NCI-H2107 (cell line): Measurements from ENCODE around the gene SCGB1A1.
"Not testable (repeated sequence)": the region's sequence is repeated elsewhere in the genome, so short reads cannot be mapped to it uniquely, and the experiment has no call there.

Source experiments
- DNase-seq: peaks from one replicate; lab custom pipeline; 2025; lab: John Stamatoyannopoulos, UW

Gene SCGB1A1

GRCh38 chr11:62418733-62419132, at the start of gene SCGB1A1:
TSS of gene SCGB1A1 (plus strand) at chr11:62419033. CDS start at chr11:62419096, 63 bp downstream.
- no peak for DNase-seq

DNA sequence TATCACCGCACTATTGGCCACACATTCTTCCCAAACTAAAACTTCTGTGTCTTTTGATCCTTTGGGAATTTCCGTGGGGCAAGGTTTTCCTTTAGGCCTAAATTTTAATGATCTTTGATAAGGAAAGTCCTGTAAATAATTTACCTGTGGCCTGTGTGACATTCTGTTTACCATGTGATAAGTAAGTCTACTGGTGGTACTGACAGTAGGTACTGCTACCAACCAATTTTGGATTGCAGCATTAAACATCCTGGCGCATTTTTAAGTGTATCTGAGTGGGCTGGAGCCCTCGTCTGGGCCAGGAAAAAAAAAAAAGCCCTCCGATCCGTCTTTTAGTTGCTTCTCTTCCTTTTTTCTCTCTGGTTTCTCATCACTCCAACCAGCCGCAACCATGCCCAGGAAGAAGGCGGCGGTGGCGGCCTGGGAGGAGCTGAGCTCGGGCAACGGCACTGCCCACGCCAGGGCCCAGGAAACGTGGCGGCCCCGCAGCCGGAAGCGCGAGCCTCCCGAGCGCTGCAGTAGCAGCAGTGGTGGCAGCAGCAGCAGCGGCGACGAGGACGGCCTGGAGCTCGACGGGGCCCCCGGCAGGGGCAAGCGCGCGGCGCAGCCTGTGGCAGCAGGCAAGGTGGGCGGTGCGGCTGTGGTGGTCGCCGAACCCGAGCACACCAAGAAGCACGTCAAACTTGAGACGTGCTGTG, 47.9 kb upstream of the SCGB1A1 start:
- DNase-seq, result no peak

GRCh38 chr11:62372871-62373270, 46.0 kb upstream of the SCGB1A1 start:
- no peak for DNase-seq

GRCh38 chr11:62373464-62374119, 45.2 kb upstream of the SCGB1A1 start:
- DNase-seq, result no peak

GRCh38 chr11:62374801-62375200, 44.0 kb upstream of the SCGB1A1 start:
- no peak for DNase-seq

- DNase-seq, result not testable (repeated sequence)
These were observed 40.3 kb upstream of the SCGB1A1 start for GRCh38 chr11:62378459-62379063.

DNA sequence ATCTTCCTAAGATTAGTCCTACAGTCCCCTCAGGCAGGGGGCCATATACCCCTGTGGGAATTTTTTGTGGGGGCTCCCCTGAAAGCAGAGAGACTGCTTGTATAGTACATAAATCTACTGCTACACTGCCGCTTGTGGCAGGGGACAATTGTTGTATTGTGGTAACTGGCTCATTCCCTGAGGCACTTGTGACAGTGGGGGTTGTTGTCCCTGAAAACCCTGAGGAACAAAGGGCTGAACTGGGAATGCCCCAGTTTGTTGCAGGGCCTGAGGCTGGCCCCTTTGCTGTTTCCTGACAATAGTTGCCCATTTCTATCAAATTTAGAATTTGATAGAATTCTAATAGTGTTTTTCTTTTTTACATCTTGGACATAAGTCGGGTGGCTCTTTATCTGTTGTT, 39.2 kb upstream of the SCGB1A1 start:
- not testable (repeated sequence) for DNase-seq

GRCh38 chr11:62380821-62381245, 38.0 kb upstream of the SCGB1A1 start:
- peak; percentile 44 for DNase-seq

DNA sequence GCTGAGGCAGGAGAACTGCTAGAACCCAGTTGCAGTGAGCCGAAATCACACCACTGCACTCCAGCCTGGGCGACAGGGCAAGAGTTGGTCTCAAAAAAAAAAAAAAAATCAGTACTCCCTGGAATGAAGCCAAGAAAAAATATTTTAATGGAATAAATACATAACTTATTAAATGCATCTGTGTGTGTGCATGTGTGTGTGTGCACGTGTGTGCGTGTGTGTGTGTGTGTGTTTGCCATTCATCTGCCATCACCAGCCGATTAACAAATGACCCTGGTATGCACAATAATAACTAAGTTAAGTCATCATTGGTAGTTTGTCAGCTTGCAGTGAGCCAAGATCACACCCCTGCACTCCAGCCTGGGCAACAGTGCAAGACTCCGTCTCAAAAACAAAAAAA, 35.0 kb upstream of the SCGB1A1 start:
- DNase-seq, result no peak

DNA sequence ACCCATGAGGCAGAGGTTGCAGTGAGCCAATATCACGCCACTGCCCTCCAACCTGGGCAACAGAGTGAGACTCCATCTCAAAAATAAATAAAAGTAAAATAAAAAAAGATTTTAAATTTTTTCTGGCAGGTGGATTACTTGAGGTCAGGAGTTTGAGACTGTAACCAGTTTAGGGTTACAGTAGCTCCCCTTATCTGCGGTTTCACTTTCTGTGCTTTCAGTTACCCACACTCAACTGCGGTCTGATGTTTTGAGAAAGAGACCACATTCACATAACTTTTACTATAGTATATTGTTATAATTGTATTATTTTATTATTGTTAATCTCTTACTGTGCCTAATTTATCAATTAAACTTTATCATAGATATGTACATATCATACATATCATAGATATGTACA, 32.8 kb upstream of the SCGB1A1 start:
- not testable (repeated sequence) for DNase-seq

DNA sequence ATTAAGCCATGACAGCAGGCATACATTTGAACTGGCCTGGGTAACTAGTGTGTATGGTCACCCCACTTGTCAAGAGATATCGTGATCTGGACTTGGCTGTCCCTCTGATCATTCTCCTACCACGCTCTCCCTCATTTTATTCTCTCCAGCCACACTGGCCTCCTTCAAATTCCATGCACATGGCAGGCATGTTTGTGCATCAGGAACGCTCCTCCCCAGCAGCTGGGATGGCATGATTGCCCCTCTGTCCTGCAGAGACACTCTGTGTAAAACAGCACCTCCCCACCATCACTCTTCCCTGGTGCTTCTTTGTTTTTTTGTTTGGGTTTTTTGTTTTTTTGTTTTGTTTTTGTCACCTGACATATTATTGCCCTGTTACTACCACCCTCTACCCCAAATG, 31.5 kb upstream of the SCGB1A1 start:
- no peak for DNase-seq

DNA sequence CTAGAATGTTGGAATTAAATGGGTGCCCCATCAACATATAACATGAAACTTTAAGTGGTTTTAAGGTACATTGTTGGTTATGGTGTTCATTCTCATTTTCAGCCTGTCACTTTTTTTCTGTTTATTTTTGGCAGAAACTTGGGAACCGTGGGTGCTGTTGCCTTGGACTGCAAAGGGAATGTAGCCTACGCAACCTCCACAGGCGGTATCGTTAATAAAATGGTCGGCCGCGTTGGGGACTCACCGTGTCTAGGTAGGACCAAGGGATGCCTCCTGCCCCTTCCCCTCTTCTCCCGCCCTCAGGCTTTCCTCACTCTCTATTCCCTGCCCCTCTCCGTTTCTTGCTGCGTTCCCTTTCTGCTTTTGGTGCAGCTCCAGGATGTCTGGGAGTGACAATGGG, 29.8 kb upstream of the SCGB1A1 start:
- DNase-seq, result no peak

DNA sequence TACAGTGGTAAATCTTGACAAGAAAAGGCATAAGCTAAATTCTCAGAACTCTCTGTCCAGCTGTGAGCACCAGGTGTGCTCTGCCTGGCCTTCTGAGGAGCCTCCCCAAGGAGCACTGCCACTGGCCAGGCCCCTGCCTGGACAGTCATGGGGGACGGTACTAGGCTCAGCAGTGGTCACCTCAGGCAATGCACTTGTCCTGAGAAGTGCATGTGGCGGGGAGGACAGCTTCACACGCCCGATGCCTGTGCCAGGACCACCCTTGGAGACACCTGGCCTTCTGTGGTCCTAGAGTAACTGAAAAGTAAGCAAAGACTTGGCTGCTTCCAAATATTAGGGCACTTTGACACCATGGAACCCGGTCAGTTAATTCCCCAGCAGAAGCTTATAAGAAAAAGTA, 28.6 kb upstream of the SCGB1A1 start:
- no peak for DNase-seq

DNA sequence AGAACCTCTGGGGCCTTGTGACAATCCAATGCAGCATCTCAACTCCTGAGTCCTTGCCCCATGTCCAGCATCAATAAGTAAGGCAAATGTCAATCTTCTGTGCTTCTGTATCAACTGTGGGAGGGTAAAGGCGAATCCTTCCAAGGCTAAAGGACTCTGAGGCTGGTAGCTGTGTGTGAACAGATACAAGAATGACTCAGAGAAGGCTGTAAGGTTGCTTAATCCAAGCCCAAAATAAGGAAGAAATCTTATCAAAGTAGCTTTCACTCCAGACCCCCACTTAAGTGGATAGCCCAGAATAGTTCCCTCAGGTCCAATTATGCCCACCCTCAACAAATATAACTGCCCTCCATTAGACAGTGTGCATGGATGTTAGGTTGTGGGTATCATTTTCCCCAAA, 28.1 kb upstream of the SCGB1A1 start:
- DNase-seq, result no peak

DNA sequence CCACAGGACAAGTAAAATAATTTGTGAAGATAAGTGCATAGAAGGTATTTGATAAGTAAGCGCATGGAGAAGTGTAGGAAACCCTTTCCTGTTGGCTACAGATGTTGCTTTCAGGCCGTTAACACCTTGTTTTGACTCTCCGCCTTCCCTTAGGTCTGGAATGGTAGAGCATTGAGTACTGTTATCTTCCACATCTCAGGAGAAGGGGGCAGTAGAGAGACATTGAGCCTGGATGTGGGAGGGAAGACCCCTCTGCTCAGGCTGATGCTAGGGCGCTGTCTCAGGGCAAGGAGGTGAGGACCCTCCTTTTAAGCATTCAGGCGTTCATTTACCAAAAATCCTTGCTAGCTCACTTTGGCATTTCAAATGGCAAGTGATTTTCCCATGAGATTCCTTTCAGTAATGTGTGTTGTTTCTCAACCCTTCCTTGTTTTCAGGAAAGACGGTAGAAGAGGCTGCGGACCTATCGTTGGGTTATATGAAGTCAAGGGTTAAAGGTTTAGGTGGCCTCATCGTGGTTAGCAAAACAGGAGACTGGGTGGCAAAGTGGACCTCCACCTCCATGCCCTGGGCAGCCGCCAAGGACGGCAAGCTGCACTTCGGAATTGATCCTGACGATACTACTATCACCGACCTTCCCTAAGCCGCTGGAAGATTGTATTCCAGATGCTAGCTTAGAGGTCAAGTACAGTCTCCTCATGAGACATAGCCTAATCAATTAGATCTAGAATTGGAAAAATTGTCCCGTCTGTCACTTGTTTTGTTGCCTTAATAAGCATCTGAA, 27.0 kb upstream of the SCGB1A1 start:
- no peak for DNase-seq

GRCh38 chr11:62392506-62392905, 26.3 kb upstream of the SCGB1A1 start:
- DNase-seq, result no peak

DNA sequence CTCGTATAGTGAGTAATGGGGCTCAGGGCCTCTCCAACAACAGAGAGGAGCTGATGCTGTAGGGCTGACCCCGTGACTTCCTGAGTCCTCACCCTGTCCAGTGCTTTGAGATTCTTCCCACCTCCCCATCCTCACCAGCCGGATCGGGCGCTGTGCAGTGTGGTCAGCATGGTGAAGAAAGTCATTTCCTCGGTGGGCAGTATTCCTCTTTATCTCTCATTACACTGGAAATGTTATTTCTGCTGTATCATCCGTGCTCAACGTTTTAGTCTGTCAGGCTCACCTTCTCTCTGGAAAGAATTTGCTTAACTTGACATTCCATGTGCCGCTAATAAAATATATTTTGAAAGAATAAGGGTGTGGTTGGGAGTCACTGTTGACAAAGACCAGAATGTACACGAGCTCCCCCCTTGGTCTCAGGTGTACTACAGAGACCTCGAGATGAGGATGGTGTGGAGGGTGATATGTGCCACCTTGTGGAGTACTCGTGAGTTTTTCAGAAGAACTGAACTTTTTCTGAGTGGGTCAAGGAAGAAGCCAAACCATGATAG, 25.7 kb upstream of the SCGB1A1 start:
- DNase-seq, result no peak

- no peak for DNase-seq
These were observed 25.1 kb upstream of the SCGB1A1 start for GRCh38 chr11:62393735-62394134.

DNA sequence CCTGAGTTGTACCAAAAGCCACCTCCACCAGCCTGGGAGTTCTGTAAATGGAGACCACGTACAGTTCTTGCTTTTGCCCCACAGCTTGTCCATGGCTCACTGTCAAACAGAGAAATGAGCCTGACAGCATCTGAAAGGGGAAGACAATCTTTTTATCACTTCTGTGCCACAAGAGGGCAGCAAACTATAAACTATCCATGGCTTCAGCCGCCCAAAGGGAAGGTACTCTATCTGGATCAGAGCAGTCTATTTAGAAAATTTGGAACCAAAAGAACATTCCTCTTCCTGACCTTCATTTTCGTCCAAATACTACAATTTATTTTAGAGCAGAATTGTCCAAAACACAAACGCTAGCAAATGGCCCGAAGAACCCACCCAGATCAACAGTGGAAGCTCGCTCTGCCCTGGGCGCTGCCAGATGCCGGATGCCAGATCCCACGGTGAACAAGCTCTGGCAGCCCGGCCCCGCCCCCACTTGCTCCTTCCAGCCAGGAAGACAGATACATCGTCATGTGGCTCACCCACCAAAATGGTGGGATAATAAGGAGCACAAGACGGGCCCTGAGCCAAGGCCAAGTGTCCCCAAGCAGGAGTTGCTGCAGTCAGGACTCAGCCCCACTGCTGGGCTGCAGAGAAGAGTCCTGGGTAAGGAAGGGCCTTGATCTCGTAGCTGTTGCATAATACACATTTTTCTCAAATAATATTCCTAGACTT, 23.9 kb upstream of the SCGB1A1 start:
- DNase-seq, result peak; percentile 70

DNA sequence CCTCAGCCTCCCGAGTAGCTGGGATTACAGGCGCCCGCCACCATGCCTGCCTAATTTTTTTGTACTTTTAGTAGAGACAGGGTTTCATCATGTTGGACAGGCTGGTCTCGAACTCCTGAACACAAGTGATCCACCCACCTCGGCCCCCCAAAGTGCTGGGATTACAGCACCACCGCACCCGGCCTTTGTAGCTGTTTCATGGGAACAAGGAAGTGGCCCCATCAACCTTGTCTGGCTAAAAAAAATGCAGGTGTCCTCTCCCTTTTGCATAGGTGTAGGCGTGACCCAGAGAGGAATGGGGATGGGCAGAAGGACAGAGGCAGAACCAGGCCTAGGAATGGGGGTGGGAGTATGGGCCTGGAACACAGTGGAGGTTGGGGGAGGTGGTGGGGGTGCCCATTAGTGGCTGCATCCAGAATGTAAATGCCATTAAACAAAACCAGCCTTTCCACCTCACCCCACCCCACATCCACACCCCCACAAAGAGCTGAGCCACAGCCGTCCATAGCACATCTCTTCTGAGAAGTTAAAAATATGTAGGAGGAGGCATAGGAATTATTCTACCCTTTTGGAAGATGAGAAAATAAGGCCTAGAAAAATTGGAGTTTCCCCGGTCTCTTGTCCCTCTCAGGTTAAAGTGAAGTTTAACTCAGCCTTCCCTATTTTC, 22.8 kb upstream of the SCGB1A1 start:
- no peak for DNase-seq
